Spleen (tissue), 11 donors: ENCODE data around the gene IKBKE. TPM values are rescaled to one million over a fixed set of nuclear protein-coding genes. Genes with fewer than 3 reads are reported as not detected.

ENCODE experiments used
- DNase-seq: peaks from one replicate; pipeline ENCODE4 v3.0.0-alpha.2; 2020
- H3K27ac ChIP-seq, 8 donors: fragments of 200-600 bp; sonication (generic) in 7 of 8; 1 replicate in 4 of 8; 2 replicates in 4 of 8; pipeline versions ENCODE4 v1.5.0 to v1.8.0; 2016 to 2021; ENCODE audit warnings: inconsistent platforms in 4 of 8, mild to moderate bottlenecking in 4 of 8, moderate library complexity in 1 of 8
- H3K27me3 ChIP-seq, 7 donors: fragments of 200-600 bp; sonication (generic) in 6 of 7; replicated peaks in 1 of 7; 1 replicate in 4 of 7; 2 replicates in 3 of 7; pipeline versions ENCODE4 v1.5.0 to v1.8.0; 2016 to 2021; ENCODE audit warnings: inconsistent platforms in 3 of 7, mild to moderate bottlenecking in 1 of 7
- H3K36me3 ChIP-seq, 6 donors: fragments of 200-600 bp; sonication (generic) in 5 of 6; 1 replicate in 4 of 6; 2 replicates in 2 of 6; pipeline versions ENCODE4 v1.5.0 to v1.8.0; 2016 to 2021; ENCODE audit warnings: inconsistent platforms in 2 of 6
- H3K4me1 ChIP-seq, 6 donors: fragments of 200-600 bp; sonication (generic) in 5 of 6; 1 replicate in 3 of 6; 2 replicates in 3 of 6; pipeline versions ENCODE4 v1.5.0 to v1.8.0; 2016 to 2021; ENCODE audit warnings: inconsistent platforms in 3 of 6
- H3K4me3 ChIP-seq, 8 donors: fragments of 200-600 bp; sonication (generic) in 7 of 8; 1 replicate in 4 of 8; 2 replicates in 4 of 8; pipeline versions ENCODE4 v1.5.0 to v1.8.0; 2016 to 2021; ENCODE audit warnings: inconsistent platforms in 4 of 8, mild to moderate bottlenecking in 4 of 8, moderate library complexity in 2 of 8
- H3K9me3 ChIP-seq, 8 donors: fragments of 200-600 bp; sonication (generic) in 7 of 8; 1 replicate in 4 of 8; 2 replicates in 4 of 8; pipeline versions ENCODE4 v1.5.0 to v1.8.0; 2016 to 2021; ENCODE audit warnings: inconsistent platforms in 4 of 8
- CTCF ChIP-seq, 11 experiments: fragments of 200-600 bp in 7 of 11; fragments of 450-650 bp in 4 of 11; sonication (generic) in 4 of 11; IDR thresholded peaks in 8 of 11; conservative IDR thresholded peaks in 3 of 11; 1 replicate in 7 of 11; 2 replicates in 4 of 11; pipeline versions ENCODE4 v1.4.0 to v1.8.0; 2016 to 2021; ENCODE audit warnings: antibody characterized with exemption in 11 of 11, inconsistent platforms in 4 of 11, mild to moderate bottlenecking in 1 of 11
- POLR2A ChIP-seq, 3 donors: fragments of 450-650 bp; IDR thresholded peaks; one replicate each; pipeline ENCODE4 v1.5.1; 2017; ENCODE audit warnings: antibody characterized with exemption in 3 of 3, mild to moderate bottlenecking in 1 of 3
- POLR2AphosphoS5 ChIP-seq, 3 donors: sonication (generic); formaldehyde crosslinking; IDR thresholded peaks; one replicate each; pipeline ENCODE4 v1.5.1; 2017; ENCODE audit warnings: antibody characterized with exemption in 3 of 3
- WGBS, 5 donors: extraction: QIAGEN DNeasy Blood & Tissue Kit in 3 of 5; methylation state at CpG; one replicate each; pipeline versions ENCODE4 v1.1.5 to v1.1.7; 2013 to 2018; 5-methylcytosine and 5-hydroxymethylcytosine counted together
- intact Hi-C: fragments of 100-400 bp; cut with DNase I; formaldehyde crosslinking; loops from one replicate; pipeline ENCODE4 v1.15.0; 2023; ENCODE audit warnings: low total_unique reads
- polyA plus RNA-seq, 3 donors: library from polyadenylated mRNA; stranded (reverse); fragments of 200-250 nt; gene quantifications; one replicate each; pipeline ENCODE4 v1.2.1, GENCODE V29; 2013
- total RNA-seq, 7 donors: library from RNA; depleted of rRNA in 3 of 7; stranded (reverse); fragments of >200 nt in 3 of 7; fragmentation: NEBNext Ultra II Directional in 4 of 7; extraction: Animal tissue kit (Norgen Biotek cat#: 25700) in 4 of 7; gene quantifications; one replicate each; pipeline versions ENCODE4 v1.1.0 to v1.2.1, GENCODE V29; 2016 to 2021
- donor health status: healthy with polysubstance abuse.
- donor health status: DM: no; HTN: no; CAD: no; lungs with moderate emphysema.
- donor health status: DM: no; HTN: no; CAD: no.
- donor health status: Bipolar disorder and iron deficiency.
- donor health status: healthy.
- donor health status: DM: no; HTN: no; CAD: no.
- donor health status: DM: yes; HTN: yes; CAD: no.

IKBKE gene
- total and polyA plus RNA-seq, 10 donors = 11.3 to 37.3 (median 29.7) TPM

DNA sequence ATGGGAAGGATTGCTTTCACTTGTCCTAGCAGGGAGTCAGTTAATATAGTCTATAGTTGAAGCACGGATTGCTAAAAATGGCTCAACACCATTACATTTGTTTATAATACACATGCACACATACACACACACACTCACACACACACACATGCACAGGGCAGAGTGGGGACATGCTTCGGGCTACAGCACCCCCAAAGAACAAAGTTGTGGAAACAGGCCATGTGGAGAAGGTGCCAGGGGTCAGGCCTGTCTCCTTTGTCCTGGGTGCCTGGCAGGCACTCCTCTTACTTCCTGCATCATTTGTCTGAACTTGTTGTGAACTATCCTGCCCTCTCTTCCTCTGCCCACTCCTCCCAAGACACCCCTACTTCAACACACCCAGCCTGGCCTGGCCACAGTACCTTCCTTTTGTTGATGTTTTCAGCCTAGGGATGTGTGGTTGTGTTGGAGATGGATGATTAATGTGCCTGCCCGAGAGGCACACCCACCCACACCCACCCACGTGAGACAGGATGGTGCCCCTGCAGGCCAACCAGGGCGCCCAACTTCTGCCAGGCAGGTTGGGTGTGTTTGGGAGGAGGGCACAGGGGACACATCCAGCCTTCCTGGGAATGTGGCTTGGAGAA is 54.6 kb downstream of the IKBKE start:
- DNase-seq = peak; percentile 19
- TF ChIP-seq POLR2AphosphoS5 (IDR thresholded peaks at IDR 0.05) = no peak
- TF ChIP-seq POLR2A (IDR thresholded peaks at IDR 0.05) = no peak

DNA sequence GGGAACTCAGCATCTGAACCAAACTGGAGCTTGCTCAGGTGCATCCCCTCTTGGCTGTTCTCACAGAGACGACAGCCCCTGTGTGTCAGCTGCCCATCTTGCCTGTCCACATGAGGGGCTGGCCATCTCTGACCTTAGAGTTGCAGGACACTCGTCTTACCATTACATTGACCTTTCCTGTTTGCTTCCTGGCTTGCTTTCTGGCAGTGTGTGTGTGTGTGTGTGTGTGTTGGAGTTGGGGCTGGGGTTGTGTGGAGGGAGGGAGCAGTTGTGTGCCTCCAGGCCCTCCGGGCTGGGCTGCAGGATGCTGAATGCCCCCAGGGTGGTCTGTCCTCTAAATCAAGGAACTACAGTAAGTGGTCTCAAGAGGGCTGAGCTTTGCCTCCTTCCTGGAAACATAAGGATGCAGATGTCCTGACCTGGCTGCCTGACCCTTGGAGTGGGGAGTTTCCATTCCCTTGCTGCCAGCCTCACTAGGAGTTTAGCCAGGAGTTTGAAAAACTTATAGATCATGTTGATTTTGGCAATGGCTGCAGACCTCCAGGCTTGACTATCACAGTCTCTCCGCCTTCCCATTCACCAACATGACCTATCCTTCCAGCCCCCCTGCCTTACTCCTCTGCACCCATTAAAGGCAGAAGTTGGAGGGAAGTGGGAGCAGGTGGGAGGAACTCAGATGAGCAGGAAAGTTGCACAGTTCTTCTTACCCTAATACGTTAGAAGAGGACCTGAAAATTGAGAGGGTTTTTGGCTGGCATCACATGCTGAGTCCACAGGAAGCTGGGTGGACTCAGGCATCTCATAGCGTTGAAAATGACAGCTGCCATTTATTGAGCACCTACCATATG is 56.0 kb downstream of the IKBKE start:
- Histone ChIP-seq H3K4me3 (no peak overlapping the region), H3K27me3 (no peaks in the 10 kb centered on the region), H3K4me1 (peaks cover 0 to 20% (median 3%) of the 10 kb centered on the region in 6 donors), H3K27ac (peak overlapping the region in 1 of 8 donors; percentile 28), H3K36me3 (no peaks in the 10 kb centered on the region), H3K9me3 (no peaks in the 10 kb centered on the region)
- intact Hi-C loops = no loop called here
- DNase-seq = peak; percentile 51
- 50 to 60% (median 53%) methylated on average over 6 of the region's 6 CpGs for WGBS, 5 donors
- TF ChIP-seq CTCF (IDR thresholded peaks at IDR 0.05 in 8 of 11, conservative IDR thresholded peaks at IDR 0.05 in 3 of 11) (no peak), POLR2AphosphoS5 (IDR thresholded peaks at IDR 0.05) (no peak), POLR2A (IDR thresholded peaks at IDR 0.05) (no peak)

More for the DNA sequence above, 54.6 kb downstream of the IKBKE start:
- intact Hi-C loops = no loop called here
- no peak overlapping the region for H3K27ac ChIP-seq
- H3K4me1 ChIP-seq = peaks cover 0 to 20% (median 3%) of the 10 kb centered on the region in 6 donors
- no peaks in the 10 kb centered on the region for H3K36me3 ChIP-seq
- no peaks in the 10 kb centered on the region for H3K27me3 ChIP-seq
- no peaks in the 10 kb centered on the region for H3K9me3 ChIP-seq
- H3K4me3 ChIP-seq = no peak overlapping the region
- 58 to 67% (median 62%) methylated on average over 5 of the region's 5 CpGs for WGBS, 5 donors

DNA sequence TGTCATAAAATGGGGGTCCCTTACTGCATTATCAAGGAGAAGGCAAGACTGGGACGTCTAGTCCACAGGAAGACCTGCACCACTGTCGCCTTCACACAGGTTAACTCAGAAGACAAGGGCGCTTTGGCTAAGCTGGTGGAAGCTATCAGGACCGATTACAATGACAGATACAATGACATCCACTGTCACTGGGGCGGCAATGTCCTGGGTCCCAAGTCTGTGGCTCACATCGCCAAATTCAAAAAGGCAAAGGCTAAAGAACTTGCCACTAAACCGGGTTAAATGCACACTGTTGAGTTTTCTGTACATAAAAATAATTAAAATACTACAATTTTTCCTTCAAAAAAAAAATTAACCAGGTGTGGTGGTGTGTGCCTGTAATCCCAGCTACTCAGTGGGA is 59.1 kb downstream of the IKBKE start:
- intact Hi-C loops = no loop called here
- Histone ChIP-seq H3K36me3 (no peaks in the 10 kb centered on the region), H3K4me1 (peaks cover 0 to 20% (median 4%) of the 10 kb centered on the region in 6 donors), H3K27ac (no peak overlapping the region), H3K4me3 (no peak overlapping the region), H3K27me3 (no peaks in the 10 kb centered on the region), H3K9me3 (no peaks in the 10 kb centered on the region)
- TF ChIP-seq POLR2A (IDR thresholded peaks at IDR 0.05) (no peak), CTCF (IDR thresholded peaks at IDR 0.05 in 8 of 11, conservative IDR thresholded peaks at IDR 0.05 in 3 of 11) (no peak), POLR2AphosphoS5 (IDR thresholded peaks at IDR 0.05) (no peak)
- no peak for DNase-seq
- WGBS, 5 donors = 89 to 98% (median 92%) methylated on average over 7 of the region's 7 CpGs

GRCh38 chr1:206532368-206532767 is 62.1 kb downstream of the IKBKE start:
- no peaks in the 10 kb centered on the region for H3K27me3 ChIP-seq
- no peak for TF ChIP-seq POLR2A (IDR thresholded peaks at IDR 0.05)
- no peak for TF ChIP-seq POLR2AphosphoS5 (IDR thresholded peaks at IDR 0.05)
- no peak for TF ChIP-seq CTCF (IDR thresholded peaks at IDR 0.05 in 8 of 11, conservative IDR thresholded peaks at IDR 0.05 in 3 of 11)
- intact Hi-C loops = no loop called here
- no peak overlapping the region for H3K27ac ChIP-seq
- 90 to 97% (median 96%) methylated on average over 7 of the region's 7 CpGs for WGBS, 5 donors
- DNase-seq = peak; percentile 31
- H3K4me1 ChIP-seq = peaks cover 0 to 3% (median 0%) of the 10 kb centered on the region in 6 donors
- H3K36me3 ChIP-seq = no peaks in the 10 kb centered on the region
- H3K4me3 ChIP-seq = no peak overlapping the region
- no peaks in the 10 kb centered on the region for H3K9me3 ChIP-seq
